Nephron (organoid): ENCODE measurements around the gene FAT1.

ENCODE experiments used
- H3K27ac Mint-ChIP-seq, 3 experiments: 2 replicates each; pipeline ENCODE4 v1.8.0; 2020; ENCODE audit warnings: mixed read lengths in 3 of 3, mild to moderate bottlenecking in 2 of 3, moderate library complexity in 1 of 3
- H3K27me3 Mint-ChIP-seq: 2 replicates; pipeline ENCODE4 v1.8.0; 2021; ENCODE audit warnings: low read depth, mild to moderate bottlenecking, moderate library complexity, mixed read lengths
- H3K36me3 Mint-ChIP-seq: 2 replicates; pipeline ENCODE4 v1.8.0; 2020; ENCODE audit warnings: low read depth, mixed read lengths
- H3K4me1 Mint-ChIP-seq: 2 replicates; pipeline ENCODE4 v1.8.0; 2020; ENCODE audit warnings: mixed read lengths
- H3K4me3 Mint-ChIP-seq, 3 experiments: 2 replicates each; pipeline ENCODE4 v1.8.0; 2020; ENCODE audit warnings: mild to moderate bottlenecking in 3 of 3, mixed read lengths in 3 of 3, moderate library complexity in 2 of 3
- H3K9me3 Mint-ChIP-seq: 2 replicates; pipeline ENCODE4 v1.8.0; 2020; ENCODE audit warnings: mixed read lengths
- TF ChIP-seq, protein P1 (sequence below), 3 experiments: fragments of 200-600 bp; sonication (generic); IDR thresholded peaks; one replicate each; pipeline ENCODE4 v1.5.0; 2021; ENCODE audit warnings: antibody characterized with exemption in 3 of 3; ENCODE audit not compliant: unreplicated experiment in 3 of 3

Gene FAT1

DNA sequence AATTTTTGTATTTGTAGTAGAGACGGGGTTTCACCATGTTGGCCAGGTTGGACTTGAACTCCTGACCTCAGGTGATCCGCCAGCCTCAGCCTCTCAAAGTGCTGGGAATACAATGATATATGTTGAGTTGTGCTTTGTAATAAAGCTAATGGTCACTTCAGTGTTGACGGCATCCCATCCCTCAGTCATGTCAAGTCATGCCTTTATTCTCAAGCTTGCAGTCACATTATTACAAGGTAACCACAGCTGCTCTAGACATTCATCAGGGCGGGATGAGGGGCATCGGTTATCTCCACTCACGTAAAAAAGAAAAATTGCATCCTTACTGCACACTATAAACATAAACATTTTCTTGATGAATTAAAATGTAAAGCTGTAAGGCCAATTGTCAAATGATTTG is 12.8 kb upstream of the FAT1 start:
- Mint-ChIP-seq H3K27me3 (peaks cover 2% of the 10 kb centered on the region), H3K4me1 (peaks cover 23% of the 10 kb centered on the region), H3K27ac (no peak overlapping the region), H3K4me3 (no peak overlapping the region), H3K9me3 (no peaks in the 10 kb centered on the region), H3K36me3 (no peaks in the 10 kb centered on the region)
- TF ChIP-seq, protein P1, sequence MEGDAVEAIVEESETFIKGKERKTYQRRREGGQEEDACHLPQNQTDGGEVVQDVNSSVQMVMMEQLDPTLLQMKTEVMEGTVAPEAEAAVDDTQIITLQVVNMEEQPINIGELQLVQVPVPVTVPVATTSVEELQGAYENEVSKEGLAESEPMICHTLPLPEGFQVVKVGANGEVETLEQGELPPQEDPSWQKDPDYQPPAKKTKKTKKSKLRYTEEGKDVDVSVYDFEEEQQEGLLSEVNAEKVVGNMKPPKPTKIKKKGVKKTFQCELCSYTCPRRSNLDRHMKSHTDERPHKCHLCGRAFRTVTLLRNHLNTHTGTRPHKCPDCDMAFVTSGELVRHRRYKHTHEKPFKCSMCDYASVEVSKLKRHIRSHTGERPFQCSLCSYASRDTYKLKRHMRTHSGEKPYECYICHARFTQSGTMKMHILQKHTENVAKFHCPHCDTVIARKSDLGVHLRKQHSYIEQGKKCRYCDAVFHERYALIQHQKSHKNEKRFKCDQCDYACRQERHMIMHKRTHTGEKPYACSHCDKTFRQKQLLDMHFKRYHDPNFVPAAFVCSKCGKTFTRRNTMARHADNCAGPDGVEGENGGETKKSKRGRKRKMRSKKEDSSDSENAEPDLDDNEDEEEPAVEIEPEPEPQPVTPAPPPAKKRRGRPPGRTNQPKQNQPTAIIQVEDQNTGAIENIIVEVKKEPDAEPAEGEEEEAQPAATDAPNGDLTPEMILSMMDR (IDR thresholded peaks at IDR 0.05; ENCODE audit: unreplicated experiment in 3 of 3), result no peak

DNA sequence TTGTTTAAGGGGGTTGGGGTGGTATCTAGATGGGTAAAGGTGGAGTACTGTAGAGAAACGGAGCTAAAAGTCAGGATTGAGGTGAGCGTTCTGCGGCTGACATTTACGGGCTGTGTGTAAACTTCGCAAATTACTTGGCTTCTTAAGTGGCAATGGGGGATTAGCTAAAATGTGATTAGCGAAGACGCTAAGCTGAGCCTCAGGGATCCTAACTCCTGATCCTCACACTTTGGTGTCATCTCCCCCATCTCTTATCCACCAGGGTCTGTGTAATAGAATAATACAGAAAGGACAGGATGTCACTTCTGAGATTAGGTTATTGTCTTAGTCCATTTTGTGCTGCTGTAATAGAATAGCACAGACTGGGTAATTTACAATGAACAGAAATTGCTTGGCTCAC is 10.6 kb upstream of the FAT1 start:
- Mint-ChIP-seq H3K27ac (peak overlapping the region; percentile 31 to 62 (median 40)), H3K27me3 (peaks cover 5% of the 10 kb centered on the region), H3K9me3 (no peaks in the 10 kb centered on the region), H3K36me3 (no peaks in the 10 kb centered on the region), H3K4me1 (peaks cover 12% of the 10 kb centered on the region), H3K4me3 (no peak overlapping the region)
- TF ChIP-seq, protein P1 (IDR thresholded peaks at IDR 0.05; ENCODE audit: unreplicated experiment in 3 of 3), result no peak

DNA sequence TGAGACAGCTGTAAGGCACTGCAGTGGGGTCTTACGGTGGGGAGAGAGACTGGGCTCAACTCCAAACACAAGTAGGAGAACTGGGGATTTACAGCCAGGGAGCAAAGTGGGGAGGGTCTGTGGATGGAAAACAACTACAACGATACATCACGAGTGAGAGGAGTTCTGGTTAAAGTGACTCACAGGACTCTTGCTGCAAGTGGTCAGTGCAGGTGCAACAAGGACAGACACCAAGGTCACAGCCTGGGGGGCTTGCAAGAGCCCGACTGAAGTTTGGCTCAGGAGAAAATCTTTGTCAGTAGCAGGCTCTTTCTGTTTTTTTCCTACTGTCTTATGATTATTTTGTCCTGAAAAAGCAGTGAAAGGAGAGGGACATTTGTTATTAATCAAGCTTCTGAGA is 10.1 kb upstream of the FAT1 start:
- peak overlapping the region; percentile 31 to 62 (median 40) for H3K27ac Mint-ChIP-seq
- TF ChIP-seq, protein P1 (IDR thresholded peaks at IDR 0.05; ENCODE audit: unreplicated experiment in 3 of 3), result no peak
- no peaks in the 10 kb centered on the region for H3K36me3 Mint-ChIP-seq
- peaks cover 5% of the 10 kb centered on the region for H3K27me3 Mint-ChIP-seq
- H3K9me3 Mint-ChIP-seq, result no peaks in the 10 kb centered on the region
- H3K4me3 Mint-ChIP-seq, result no peak overlapping the region
- peaks cover 16% of the 10 kb centered on the region for H3K4me1 Mint-ChIP-seq

DNA sequence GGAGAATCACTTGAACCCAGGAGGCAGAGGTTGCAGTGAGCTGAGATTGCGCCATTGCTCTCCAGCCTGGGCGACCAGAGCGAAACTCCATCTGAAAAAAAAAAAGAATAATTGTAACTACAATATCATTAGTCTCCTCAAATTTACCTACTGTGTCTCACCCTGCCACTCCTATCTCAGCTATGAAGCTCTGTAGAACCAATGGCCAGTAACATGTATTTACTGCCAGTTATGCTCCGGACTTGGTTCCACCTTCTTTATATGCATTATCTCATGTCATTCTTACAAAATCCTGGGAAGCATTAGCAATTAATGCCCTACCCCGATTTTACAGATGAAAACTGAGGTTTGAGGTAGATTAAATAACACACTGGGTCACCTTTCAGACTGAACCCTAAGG is 7.0 kb upstream of the FAT1 start:
- H3K27ac Mint-ChIP-seq, result no peak overlapping the region
- TF ChIP-seq, protein P1 (IDR thresholded peaks at IDR 0.05; ENCODE audit: unreplicated experiment in 3 of 3), result no peak
- no peaks in the 10 kb centered on the region for H3K36me3 Mint-ChIP-seq
- H3K4me1 Mint-ChIP-seq, result peaks cover 32% of the 10 kb centered on the region
- peaks cover 10% of the 10 kb centered on the region for H3K27me3 Mint-ChIP-seq
- no peaks in the 10 kb centered on the region for H3K9me3 Mint-ChIP-seq
- peak overlapping the region in 2 of 3 experiments; percentile 14 to 29 for H3K4me3 Mint-ChIP-seq

DNA sequence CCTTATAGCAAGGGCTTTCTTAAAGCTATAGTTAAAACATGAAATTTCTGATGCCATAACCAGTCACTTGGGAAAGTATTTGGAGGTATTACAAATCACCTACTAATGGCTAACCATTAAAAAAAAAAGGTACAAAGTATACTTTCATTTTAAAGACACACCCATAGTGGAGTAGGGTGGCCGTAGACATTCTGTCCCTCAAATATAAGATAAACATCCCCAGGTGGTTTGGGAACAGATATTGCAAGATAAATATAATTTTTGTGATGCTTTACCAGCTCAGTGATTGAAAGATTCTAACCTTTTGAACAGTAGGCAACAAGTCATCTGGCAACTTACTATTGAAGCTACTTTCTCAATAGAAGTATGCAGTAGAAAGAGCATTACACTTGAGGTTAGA is 6.2 kb upstream of the FAT1 start:
- Mint-ChIP-seq H3K27ac (no peak overlapping the region), H3K27me3 (peaks cover 10% of the 10 kb centered on the region), H3K4me1 (peaks cover 32% of the 10 kb centered on the region), H3K36me3 (peaks cover 3% of the 10 kb centered on the region), H3K4me3 (no peak overlapping the region), H3K9me3 (no peaks in the 10 kb centered on the region)
- TF ChIP-seq, protein P1 (IDR thresholded peaks at IDR 0.05; ENCODE audit: unreplicated experiment in 3 of 3), result no peak

DNA sequence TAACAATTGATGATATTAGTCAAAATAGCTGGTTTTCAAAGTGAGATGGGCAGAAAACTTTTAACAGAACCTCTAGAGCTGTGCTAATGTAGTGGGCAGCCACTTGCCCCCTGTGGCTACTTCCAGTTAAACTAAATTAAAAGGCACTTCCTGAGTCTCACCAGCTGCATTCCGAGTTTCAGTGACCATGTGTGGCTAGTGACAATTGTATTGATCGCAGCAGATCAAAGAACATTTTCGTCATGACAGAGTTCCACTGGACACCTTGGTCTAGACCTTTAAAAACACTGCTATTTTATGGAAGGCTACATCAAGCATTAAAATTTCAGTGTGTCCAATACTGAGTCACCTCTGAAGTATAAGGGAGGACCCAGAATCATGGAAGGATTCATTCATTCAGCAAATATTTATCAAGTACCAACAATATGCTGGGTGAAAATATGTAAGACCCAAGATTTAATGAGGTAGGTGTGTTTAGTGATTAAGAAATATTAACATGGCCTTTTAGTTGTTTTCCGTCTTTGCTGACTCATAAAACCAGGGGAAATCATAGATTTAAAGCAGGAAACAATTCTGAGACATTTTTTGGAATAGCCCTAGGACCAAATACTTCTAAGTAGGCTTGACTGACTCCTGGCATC is 5.1 kb upstream of the FAT1 start:
- Mint-ChIP-seq H3K9me3 (no peaks in the 10 kb centered on the region), H3K27ac (peak overlapping the region in 2 of 3 experiments; percentile 41 to 92), H3K4me3 (peak overlapping the region; percentile 91 to 97 (median 96)), H3K36me3 (peaks cover 3% of the 10 kb centered on the region), H3K27me3 (peaks cover 10% of the 10 kb centered on the region), H3K4me1 (peaks cover 24% of the 10 kb centered on the region)
- TF ChIP-seq, protein P1 (IDR thresholded peaks at IDR 0.05; ENCODE audit: unreplicated experiment in 3 of 3), result no peak
